IMR-90 (cell line): ENCODE results near the gene TRIM5. TPM values are rescaled to one million over a fixed set of nuclear protein-coding genes. Genes with fewer than 3 reads are reported as not detected.

Source experiments
- ATAC-seq: fragments of 200-7000 bp; cut with Tn5 transposase; 2 replicates; pipeline ENCODE4 v1.9.1; 2020; ENCODE audit warnings: low read depth, mild to moderate bottlenecking, moderate library complexity
- BruUV-seq: library from RNA; stranded (reverse); fragments of 400-500 nt; replicated peaks from 2 replicates; lab custom pipeline; 2021; lab: Mats Ljungman, UMichigan
- CTCF ChIA-PET: fragments of 300-600 bp; formaldehyde crosslinking; extraction: SDS; loops from one replicate; lab custom pipeline; 2021; ENCODE audit warnings: antibody characterized with exemption; lab: Yijun Ruan, JAX
- POLR2A ChIA-PET: fragments of 300-600 bp; sonication (Branson Sonifier 250); formaldehyde crosslinking; loops from one replicate; lab custom pipeline; 2022; ENCODE audit warnings: antibody characterized with exemption; ENCODE audit not compliant: unreplicated experiment; lab: Charles Lee
- DNase-seq: peaks from one replicate; pipeline ENCODE4 v3.0.0; 2013
- H2AFZ ChIP-seq: replicated peaks from 2 replicates; pipeline ENCODE3; 2013; ENCODE audit warnings: low read length, mild to moderate bottlenecking; ENCODE audit not compliant: poor library complexity
- H2AK5ac ChIP-seq: 2 replicates; pipeline ENCODE4 v1.6.1; 2013; ENCODE audit warnings: low read depth, low read length, inconsistent platforms
- H2AK9ac ChIP-seq: replicated peaks from 2 replicates; pipeline ENCODE3; 2013; ENCODE audit warnings: mild to moderate bottlenecking, low read depth, low read length, moderate library complexity; ENCODE audit not compliant: poor library complexity
- H2BK120ac ChIP-seq: 2 replicates; pipeline ENCODE4 v1.6.1; 2013; ENCODE audit warnings: low read depth, low read length, inconsistent platforms
- H2BK15ac ChIP-seq: 3 replicates; pipeline ENCODE4 v1.6.1; 2013; ENCODE audit warnings: low read depth, low read length, inconsistent platforms
- H2BK20ac ChIP-seq: 2 replicates; pipeline ENCODE4 v1.6.1; 2013; ENCODE audit warnings: low read depth, mild to moderate bottlenecking, inconsistent platforms, low read length, moderate library complexity
- H2BK5ac ChIP-seq: 2 replicates; pipeline ENCODE4 v1.6.1; 2013; ENCODE audit warnings: mild to moderate bottlenecking, low read depth, low read length, inconsistent platforms; ENCODE audit not compliant: poor library complexity, severe bottlenecking
- H3K14ac ChIP-seq: replicated peaks from 2 replicates; pipeline ENCODE4 v1.6.1; 2013; ENCODE audit warnings: low read depth, low read length, inconsistent platforms
- H3K18ac ChIP-seq: 2 replicates; pipeline ENCODE4 v1.6.1; 2013; ENCODE audit warnings: low read depth, low read length, control low read depth
- H3K23ac ChIP-seq: 2 replicates; pipeline ENCODE4 v1.6.1; 2013; ENCODE audit warnings: low read depth, low read length, inconsistent platforms
- H3K27ac ChIP-seq: 2 replicates; pipeline ENCODE4 v1.5.1; 2013; ENCODE audit warnings: mild to moderate bottlenecking, control low read depth, low read length; ENCODE audit not compliant: insufficient read depth
- H3K27me3 ChIP-seq: 2 replicates; pipeline ENCODE4 v1.6.1; 2013; ENCODE audit warnings: low read length; ENCODE audit not compliant: control insufficient read depth, insufficient read depth
- H3K36me3 ChIP-seq: 2 replicates; pipeline ENCODE4 v1.6.1; 2013; ENCODE audit warnings: low read length, mixed read lengths; ENCODE audit not compliant: control insufficient read depth, insufficient read depth
- H3K4ac ChIP-seq: 2 replicates; pipeline ENCODE4 v1.6.1; 2013; ENCODE audit warnings: low read depth, low read length, inconsistent platforms
- H3K4me1 ChIP-seq: 2 replicates; pipeline ENCODE4 v1.6.1; 2013; ENCODE audit warnings: low read length, mixed read lengths; ENCODE audit not compliant: control insufficient read depth, insufficient read depth
- H3K4me2 ChIP-seq: 2 replicates; pipeline ENCODE4 v1.6.1; 2013; ENCODE audit warnings: low read depth, mild to moderate bottlenecking, control low read depth, low read length, moderate library complexity
- H3K4me3 ChIP-seq: 2 replicates; pipeline ENCODE4 v1.5.1; 2013; ENCODE audit warnings: low read depth, mild to moderate bottlenecking, control low read depth, low read length, moderate library complexity; ENCODE audit not compliant: insufficient read depth
- H3K56ac ChIP-seq: 2 replicates; pipeline ENCODE4 v1.6.1; 2013; ENCODE audit warnings: low read length, inconsistent platforms; ENCODE audit not compliant: insufficient read depth; ENCODE audit errors: extremely low read depth
- H3K79me1 ChIP-seq, 2 experiments: 2 replicates each; pipeline ENCODE4 v1.6.1; 2013; ENCODE audit warnings: low read length in 2 of 2, inconsistent platforms in 1 of 2, low read depth in 1 of 2
- H3K9ac ChIP-seq: 2 replicates; pipeline ENCODE4 v1.6.1; 2013; ENCODE audit warnings: low read depth, low read length, control low read depth
- H3K9me1 ChIP-seq: 2 replicates; pipeline ENCODE4 v1.6.1; 2013; ENCODE audit warnings: low read length, inconsistent platforms; ENCODE audit not compliant: insufficient read depth
- H3K9me3 ChIP-seq: 2 replicates; pipeline ENCODE4 v1.6.1; 2013; ENCODE audit warnings: low read length; ENCODE audit not compliant: control insufficient read depth, insufficient read depth
- H4K20me1 ChIP-seq: 2 replicates; pipeline ENCODE4 v1.6.1; 2013; ENCODE audit warnings: low read length, inconsistent platforms; ENCODE audit not compliant: insufficient read depth
- H4K5ac ChIP-seq: 2 replicates; pipeline ENCODE4 v1.6.1; 2013; ENCODE audit warnings: mild to moderate bottlenecking, low read depth, low read length, control low read depth
- H4K8ac ChIP-seq, 2 experiments: 2 replicates each; pipeline ENCODE4 v1.6.1; 2013; ENCODE audit warnings: low read depth in 2 of 2, low read length in 2 of 2, control low read depth in 1 of 2, inconsistent platforms in 1 of 2
- H4K91ac ChIP-seq: 2 replicates; pipeline ENCODE4 v1.6.1; 2013; ENCODE audit warnings: low read depth, low read length, inconsistent platforms; ENCODE audit not compliant: insufficient read depth
- BHLHE40 ChIP-seq: fragments of 150-350 bp; IDR thresholded peaks from 2 replicates; pipeline ENCODE4 v1.6.1; 2016; ENCODE audit warnings: mild to moderate bottlenecking, low read depth, low read length
- CEBPB ChIP-seq: IDR thresholded peaks from 2 replicates; pipeline ENCODE4 v1.6.1; 2012; ENCODE audit warnings: low read depth, low read length, improper control_type of control experiment
- CHD1 ChIP-seq: IDR thresholded peaks from 2 replicates; pipeline ENCODE4 v1.6.1; 2012; ENCODE audit warnings: low read depth, low read length, improper control_type of control experiment
- CTCF ChIP-seq: conservative IDR thresholded peaks from 2 replicates; pipeline ENCODE4 v1.5.1; 2012; ENCODE audit warnings: mild to moderate bottlenecking, low read depth, low read length, improper control_type of control experiment
- ELK1 ChIP-seq: fragments of 150-350 bp; IDR thresholded peaks from 2 replicates; pipeline ENCODE4 v1.6.1; 2016; ENCODE audit warnings: low read depth, mild to moderate bottlenecking, low read length, moderate library complexity, borderline replicate concordance
- FOS ChIP-seq: fragments of 150-350 bp; IDR thresholded peaks from 2 replicates; pipeline ENCODE4 v1.6.1; 2016; ENCODE audit warnings: low read depth, low read length
- MAFK ChIP-seq: IDR thresholded peaks from 2 replicates; pipeline ENCODE4 v1.6.1; 2012; ENCODE audit warnings: low read depth, low read length, improper control_type of control experiment
- MXI1 ChIP-seq: IDR thresholded peaks from 2 replicates; pipeline ENCODE4 v1.6.1; 2012; ENCODE audit warnings: low read depth, mild to moderate bottlenecking, low read length, moderate library complexity, borderline replicate concordance
- NFE2L2 ChIP-seq: fragments of 150-350 bp; IDR thresholded peaks from 2 replicates; pipeline ENCODE4 v1.6.1; 2016; ENCODE audit warnings: low read depth, mild to moderate bottlenecking, low read length
- POLR2A ChIP-seq: IDR thresholded peaks from 2 replicates; pipeline ENCODE4 v1.6.1; 2012; ENCODE audit warnings: mild to moderate bottlenecking, low read depth, low read length
- RAD21 ChIP-seq: IDR thresholded peaks from 2 replicates; pipeline ENCODE4 v1.6.1; 2012; ENCODE audit warnings: low read length, improper control_type of control experiment
- RCOR1 ChIP-seq: IDR thresholded peaks from 2 replicates; pipeline ENCODE4 v1.6.1; 2012; ENCODE audit warnings: mild to moderate bottlenecking, low read length, improper control_type of control experiment; ENCODE audit not compliant: insufficient replicate concordance
- RFX5 ChIP-seq: IDR thresholded peaks from 2 replicates; pipeline ENCODE4 v1.8.0; 2012; ENCODE audit warnings: low read depth, mild to moderate bottlenecking, low read length, moderate library complexity
- SMC3 ChIP-seq: fragments of 150-350 bp; IDR thresholded peaks from 2 replicates; pipeline ENCODE4 v1.6.1; 2016; ENCODE audit warnings: low read depth, mild to moderate bottlenecking, antibody characterized with exemption, low read length, moderate library complexity
- USF2 ChIP-seq: fragments of 150-350 bp; IDR thresholded peaks from 2 replicates; pipeline ENCODE4 v1.6.1; 2017; ENCODE audit warnings: mild to moderate bottlenecking, antibody characterized with exemption, low read length, low read depth
- WGBS, 2 experiments: methylation state at CpG; one replicate each; pipeline versions ENCODE4 v1.1.5 to v1.1.7; 2013; ENCODE audit warnings: missing lambda C conversion rate in 2 of 2; ENCODE audit not compliant: insufficient read length in 1 of 2; ENCODE audit errors: extremely low coverage in 2 of 2; 5-methylcytosine and 5-hydroxymethylcytosine counted together
- dilution Hi-C: fragments of 300-500 bp; cut with HindIII; formaldehyde crosslinking; loops from one replicate; pipeline ENCODE4 v1.14.3; 2018; ENCODE audit warnings: low sequenced_read_pairs; ENCODE audit not compliant: unreplicated experiment
- in situ Hi-C: fragments of 300-500 bp; cut with MboI; formaldehyde crosslinking; loops from 3 replicates; pipeline ENCODE4 v1.14.3; 2019; ENCODE audit warnings: low sequenced_read_pairs, inconsistent platforms, mixed read lengths
- intact Hi-C: fragments of 100-400 bp; cut with micrococcal nuclease; formaldehyde crosslinking; loops from 2 replicates; pipeline ENCODE4 v1.10.0; 2022
- polyA plus RNA-seq, 3 experiments: library from polyadenylated mRNA; depleted of rRNA; stranded (reverse); fragments of >200 nt; gene quantifications; 2 replicates each; pipeline ENCODE4 v1.2.3, GENCODE V29; 2012; ENCODE audit warnings: low replicate concordance in 1 of 3
- total RNA-seq: library from RNA; depleted of rRNA; stranded (reverse); fragments of >200 nt; gene quantifications from 2 replicates; pipeline ENCODE4 v1.2.3, GENCODE V29; 2012

The TRIM5 gene
- total and polyA plus RNA-seq, 2 of the 4 experiments (the other 2 are of a cell fraction): 32.6 to 49.1 TPM

- peak overlapping the region; percentile 52; the same call in 1 of the 2 replicates for H3K4me2 ChIP-seq
- in situ Hi-C loops: loop anchor here (25.0 kb wide), 1 partner anchor 693 kb away; the partner anchor contains the start of gene CAVIN3
- TF ChIP-seq NFE2L2: peak; percentile 67
- no peak for TF ChIP-seq USF2
- no peak; the same call in 1 of the 2 replicates for TF ChIP-seq POLR2A
- peak; percentile 63 for TF ChIP-seq FOS
- no peak for TF ChIP-seq RFX5
- TF ChIP-seq BHLHE40: peak; percentile 87
- no peak for TF ChIP-seq MXI1
- no peak for TF ChIP-seq RAD21
- TF ChIP-seq RCOR1: no peak
- no peak for TF ChIP-seq ELK1
- no peak for TF ChIP-seq SMC3
- TF ChIP-seq MAFK: peak; percentile 19; the same call in 1 of the 2 replicates
- peak; percentile 74 for TF ChIP-seq CEBPB
- TF ChIP-seq CTCF: no peak
- TF ChIP-seq CHD1: no peak
Observed at GRCh38 chr11:5618807-5619206, 66.1 kb downstream of the TRIM5 start.

More at GRCh38 chr11:5618807-5619206, 66.1 kb downstream of the TRIM5 start:
- peak; percentile 97 for DNase-seq
- no peak overlapping the region for H3K56ac ChIP-seq
- peak overlapping the region; percentile 19; the same call in 1 of the 2 replicates for H3K4ac ChIP-seq
- BruUV-seq: no TSS peak
- no peaks in the 10 kb centered on the region for H3K9me3 ChIP-seq
- no peaks in the 10 kb centered on the region for H4K20me1 ChIP-seq
- no peak overlapping the region for H3K9ac ChIP-seq
- H3K4me3 ChIP-seq: no peak overlapping the region
- peak overlapping the region; percentile 64 for H2BK5ac ChIP-seq
- H3K9me1 ChIP-seq: peaks cover 8% of the 10 kb centered on the region; the same call in 1 of the 2 replicates
- peak overlapping the region in 1 of 2 experiments; percentile 59; a peak in 1 of 4 replicates for H4K8ac ChIP-seq
- peak overlapping the region; percentile 60; the same call in 1 of the 2 replicates for H4K5ac ChIP-seq
- intact Hi-C loops (no loop called here), dilution Hi-C loops (no loop called here)
- H4K91ac ChIP-seq: 0 out of 2 replicates have a peak overlapping the region, but pooled peaks have one; percentile 9
- POLR2A ChIA-PET: no interaction called here
- H2AK9ac ChIP-seq: no peak overlapping the region
- peak overlapping the region; percentile 67; the same call in 1 of the 2 replicates for H2BK20ac ChIP-seq
- H2BK15ac ChIP-seq: no peak overlapping the region
- H3K36me3 ChIP-seq: no peaks in the 10 kb centered on the region
- H3K27me3 ChIP-seq: no peaks in the 10 kb centered on the region
- no peak overlapping the region for H2AFZ ChIP-seq
- H2AK5ac ChIP-seq: 0 out of 2 replicates have a peak overlapping the region, but pooled peaks have one; percentile 7
- CTCF ChIA-PET: no interaction called here
- H2BK120ac ChIP-seq: peak overlapping the region; percentile 49; the same call in 1 of the 2 replicates
- whole genome bisulfite sequencing, 2 experiments: no CpG with 5 or more reads among the region's 3 CpGs
- peak overlapping the region; percentile 69; the same call in 1 of the 2 replicates for H3K18ac ChIP-seq
- H3K4me1 ChIP-seq: peaks cover 15% of the 10 kb centered on the region
- H3K27ac ChIP-seq: peak overlapping the region; percentile 29; the same call in 1 of the 2 replicates
- ATAC-seq: peak; percentile 6; the same call in 1 of the 2 replicates
- H3K23ac ChIP-seq: no peak overlapping the region
- peak overlapping the region; percentile 22; the same call in 1 of the 2 replicates for H3K14ac ChIP-seq
- H3K79me1 ChIP-seq: no peaks in the 10 kb centered on the region; a peak in 1 of 4 replicates
